ENCODE results near the gene FGF4.

Gene FGF4

DNA sequence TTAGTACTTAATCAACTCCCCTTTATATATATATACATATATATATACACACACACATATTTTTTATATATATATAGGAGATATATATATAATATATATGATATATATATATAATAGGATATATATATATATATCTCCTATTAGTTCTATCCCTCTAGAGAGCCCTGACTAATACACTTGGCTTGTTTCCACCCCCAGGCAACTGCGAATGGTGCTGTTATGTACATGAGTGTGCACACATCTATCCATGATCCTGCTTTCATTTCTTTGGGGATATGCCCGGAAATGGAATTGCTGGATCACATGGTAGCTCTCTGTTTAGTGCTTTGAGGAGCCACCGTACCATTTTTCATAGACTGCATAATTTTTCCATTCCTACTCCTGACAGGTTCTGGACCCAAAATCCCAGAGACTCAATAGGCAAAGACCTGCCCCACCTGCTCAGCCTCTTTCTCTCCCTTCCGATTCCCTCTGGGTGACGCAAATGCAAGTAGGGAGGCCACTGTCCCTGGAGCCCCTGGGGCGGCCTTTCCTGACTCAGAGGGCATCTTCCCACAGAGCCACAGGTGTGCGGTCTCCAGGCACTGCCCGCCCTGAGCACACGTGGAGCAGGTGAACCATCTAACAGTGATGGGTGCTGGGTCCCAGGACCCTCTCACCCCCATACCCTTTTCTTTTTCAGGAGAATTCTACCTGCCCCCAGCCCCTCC lies 32.1 kb upstream of the FGF4 start:
- DNase-seq, result no peak

DNA sequence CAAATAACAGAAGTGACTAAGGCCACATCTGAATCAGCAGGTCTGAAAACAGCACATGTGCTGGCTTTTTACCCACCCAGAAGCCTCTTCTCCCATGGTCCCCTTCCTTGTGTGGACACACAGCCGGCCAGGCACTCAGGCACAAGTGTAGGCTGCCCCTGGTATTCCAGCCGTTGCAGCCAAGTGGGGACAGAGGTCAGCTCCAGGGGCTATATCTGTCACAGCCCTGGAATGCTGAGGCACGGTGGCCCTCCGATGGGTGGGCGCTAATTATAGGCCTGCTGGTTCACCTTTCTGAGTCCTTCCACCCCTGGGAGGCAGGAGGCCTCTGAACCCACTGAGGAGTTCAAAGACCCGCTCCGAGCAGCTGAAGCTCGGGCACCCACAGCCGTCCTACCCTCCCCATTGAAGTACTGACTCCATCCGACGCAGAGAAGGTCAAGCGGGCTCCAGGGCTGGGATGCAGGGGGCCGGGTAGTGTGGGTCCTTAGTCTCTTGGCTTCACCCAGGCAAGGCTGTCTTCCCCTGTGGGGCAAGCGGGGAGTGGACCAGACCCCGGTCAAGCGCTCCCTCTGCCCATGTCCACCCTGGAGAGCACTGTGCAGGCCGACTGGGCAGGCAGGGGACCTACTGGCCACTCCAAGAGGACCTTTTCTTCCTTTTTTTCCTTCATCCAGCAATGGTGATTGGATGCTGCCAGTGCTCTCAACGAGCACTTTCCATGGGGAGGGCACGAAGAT lies 29.8 kb upstream of the FGF4 start:
- DNase-seq, result no peak

DNA sequence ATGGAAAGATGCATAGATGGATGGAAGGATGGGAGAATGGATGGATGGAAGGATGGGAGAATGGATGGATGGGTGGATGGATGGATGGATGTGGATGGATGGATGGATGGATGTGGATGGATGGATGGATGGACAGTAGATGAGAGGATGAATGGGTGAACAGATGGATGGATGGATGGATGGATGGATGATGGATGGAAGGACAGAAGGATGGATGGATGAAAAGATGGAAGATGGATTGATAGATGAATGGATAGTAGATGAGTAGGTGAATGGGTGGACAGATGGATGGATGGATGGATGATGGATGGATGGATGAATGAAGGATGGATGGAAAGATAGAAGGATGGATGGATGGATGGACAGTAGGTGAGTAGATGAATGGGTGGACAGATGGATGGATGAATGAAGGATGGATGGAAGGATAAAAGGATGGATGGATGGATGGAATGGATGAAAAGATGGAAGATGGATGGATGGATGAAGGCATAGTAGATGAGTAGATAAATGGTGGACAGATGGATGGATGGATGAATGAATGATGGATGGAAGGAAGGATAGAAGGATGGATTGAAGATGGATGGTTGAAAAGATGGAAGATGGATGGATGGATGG lies 28.6 kb upstream of the FGF4 start:
- no peak for DNase-seq

DNA sequence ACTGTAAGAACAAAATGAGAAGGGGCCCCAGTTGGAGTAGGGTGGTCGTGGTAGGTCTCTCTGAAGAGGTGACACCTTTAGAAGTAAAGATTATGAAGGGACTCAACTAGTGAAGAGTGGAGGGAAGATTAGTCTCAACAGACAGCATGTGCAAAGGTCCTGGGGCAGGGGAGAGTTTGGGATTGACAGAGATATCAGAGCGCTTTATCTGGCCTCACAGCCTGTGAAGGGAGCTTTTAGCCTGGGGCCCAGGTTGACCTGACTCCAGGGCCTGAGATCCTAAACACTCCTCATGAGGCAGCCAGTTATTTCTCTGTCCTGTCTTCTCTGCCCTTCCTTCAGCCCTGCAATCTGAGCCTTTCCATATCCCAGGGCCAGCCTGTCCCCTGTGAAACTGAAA lies 27.9 kb upstream of the FGF4 start:
- DNase-seq, result no peak

DNA sequence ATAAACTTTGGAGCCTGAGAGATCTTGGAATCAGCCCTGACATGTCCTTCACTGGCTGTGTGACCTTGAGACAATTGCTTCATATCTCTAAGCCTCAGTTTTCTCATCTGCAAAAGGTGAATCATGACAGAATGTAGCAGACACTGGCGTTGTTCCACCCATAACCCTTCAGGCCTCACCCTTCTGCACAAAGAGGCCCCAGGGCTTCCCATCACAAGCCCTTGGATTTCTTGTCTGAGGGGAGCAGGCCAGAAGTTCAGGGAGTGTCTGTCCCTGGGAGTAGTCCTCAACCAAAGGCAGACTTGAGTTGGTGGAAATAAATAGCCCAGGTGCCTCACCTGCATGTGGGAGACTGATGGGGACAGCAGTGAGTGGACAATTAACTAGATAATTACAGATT lies 27.4 kb upstream of the FGF4 start:
- no peak for DNase-seq

DNA sequence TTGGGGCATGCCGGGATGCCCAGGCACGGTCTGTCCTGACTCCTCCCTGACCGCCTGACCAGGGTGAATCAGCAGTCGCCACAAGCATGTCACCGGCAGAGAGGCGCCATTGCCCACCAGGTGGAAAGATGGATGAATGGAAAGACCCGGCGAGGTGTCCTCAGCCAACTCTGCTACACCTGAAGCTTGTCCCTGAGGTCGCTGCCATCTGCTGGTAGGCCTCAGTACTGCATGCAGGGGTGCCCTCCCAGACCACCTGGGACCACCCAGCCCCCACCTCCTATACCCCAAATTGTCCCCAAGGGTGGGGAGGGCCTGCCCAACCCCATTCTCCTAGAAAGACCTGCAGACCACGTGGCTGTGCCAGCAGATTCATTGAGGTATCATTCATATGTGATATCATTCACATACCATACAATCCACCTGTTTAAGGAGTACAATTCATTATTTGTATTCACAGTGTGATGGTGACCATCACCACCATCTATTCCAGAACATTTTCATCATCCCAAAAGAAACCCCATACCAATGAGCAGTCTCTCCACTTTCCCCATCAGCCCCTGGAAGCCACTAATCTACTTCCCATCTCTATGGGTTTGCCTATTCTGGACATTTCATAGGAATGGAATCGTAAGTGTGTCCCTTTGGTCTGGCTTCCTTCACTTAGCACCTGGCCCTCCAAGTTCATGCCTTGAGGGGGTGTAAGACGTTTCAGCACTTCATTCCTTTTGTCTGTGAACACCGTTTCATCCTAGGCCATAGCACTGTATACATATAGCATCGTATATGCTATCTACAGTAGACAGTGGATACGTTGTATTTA lies 26.6 kb upstream of the FGF4 start:
- peak in 1 of 2 experiments; percentile 62 for DNase-seq

DNA sequence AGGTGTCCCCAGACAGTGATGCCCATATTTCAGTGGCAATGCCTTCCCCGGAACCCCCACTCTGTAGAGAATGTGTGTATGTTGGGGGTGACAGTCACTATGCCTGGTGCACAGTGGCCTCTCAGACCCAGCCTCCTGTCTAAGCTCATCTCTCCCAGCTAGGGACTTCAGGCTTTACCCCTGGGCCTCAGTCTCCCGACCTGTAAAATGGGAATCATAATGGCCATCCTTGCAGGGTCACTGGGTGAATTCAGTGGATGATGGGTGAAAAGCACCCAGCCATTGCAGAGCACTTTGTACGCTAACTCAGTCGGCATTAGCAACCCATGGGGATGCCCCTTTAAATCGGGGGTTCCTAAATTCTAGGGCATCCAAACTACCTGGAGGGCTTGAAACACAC lies 25.1 kb upstream of the FGF4 start:
- DNase-seq, result no peak

DNA sequence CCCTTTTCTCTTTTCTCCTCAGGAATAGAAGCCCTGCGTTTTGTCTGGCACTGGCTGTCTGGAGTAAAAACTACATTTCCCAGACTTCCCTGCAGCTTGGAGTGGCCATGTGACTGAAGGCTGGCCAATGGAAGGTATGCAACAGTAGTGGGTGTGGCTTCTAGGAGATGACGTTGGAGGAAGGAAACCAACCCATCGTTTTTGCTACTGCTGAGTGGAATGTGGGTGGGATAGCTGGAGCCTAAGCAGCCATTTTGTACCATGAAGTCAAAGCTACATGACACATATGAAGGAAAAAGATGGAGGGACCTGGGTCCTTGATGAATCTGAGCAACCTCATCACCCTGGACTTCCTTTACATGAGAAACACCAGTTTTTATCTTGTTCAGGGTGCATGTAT lies 24.4 kb upstream of the FGF4 start:
- peak; percentile 47 to 75 for DNase-seq

DNA sequence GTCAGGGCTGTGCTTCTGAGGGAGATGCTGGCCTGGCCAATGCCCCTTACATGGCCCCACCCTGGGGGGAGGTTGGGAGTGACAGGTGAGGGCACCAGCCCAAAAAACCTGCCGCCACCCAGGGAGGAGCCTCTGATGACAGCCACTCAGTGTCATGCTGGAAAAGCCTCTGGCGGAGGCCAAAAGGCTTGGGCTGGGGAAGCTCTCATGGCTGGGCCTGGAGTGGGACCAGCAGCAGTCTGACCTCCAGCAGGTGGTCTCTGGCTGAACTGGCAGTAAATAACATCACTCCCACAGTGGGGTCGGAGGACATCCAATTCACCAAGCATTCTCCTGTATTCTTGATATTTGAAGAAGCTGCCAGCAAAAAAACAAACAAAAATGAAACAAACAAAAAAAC lies 24.0 kb upstream of the FGF4 start:
- DNase-seq, result no peak

DNA sequence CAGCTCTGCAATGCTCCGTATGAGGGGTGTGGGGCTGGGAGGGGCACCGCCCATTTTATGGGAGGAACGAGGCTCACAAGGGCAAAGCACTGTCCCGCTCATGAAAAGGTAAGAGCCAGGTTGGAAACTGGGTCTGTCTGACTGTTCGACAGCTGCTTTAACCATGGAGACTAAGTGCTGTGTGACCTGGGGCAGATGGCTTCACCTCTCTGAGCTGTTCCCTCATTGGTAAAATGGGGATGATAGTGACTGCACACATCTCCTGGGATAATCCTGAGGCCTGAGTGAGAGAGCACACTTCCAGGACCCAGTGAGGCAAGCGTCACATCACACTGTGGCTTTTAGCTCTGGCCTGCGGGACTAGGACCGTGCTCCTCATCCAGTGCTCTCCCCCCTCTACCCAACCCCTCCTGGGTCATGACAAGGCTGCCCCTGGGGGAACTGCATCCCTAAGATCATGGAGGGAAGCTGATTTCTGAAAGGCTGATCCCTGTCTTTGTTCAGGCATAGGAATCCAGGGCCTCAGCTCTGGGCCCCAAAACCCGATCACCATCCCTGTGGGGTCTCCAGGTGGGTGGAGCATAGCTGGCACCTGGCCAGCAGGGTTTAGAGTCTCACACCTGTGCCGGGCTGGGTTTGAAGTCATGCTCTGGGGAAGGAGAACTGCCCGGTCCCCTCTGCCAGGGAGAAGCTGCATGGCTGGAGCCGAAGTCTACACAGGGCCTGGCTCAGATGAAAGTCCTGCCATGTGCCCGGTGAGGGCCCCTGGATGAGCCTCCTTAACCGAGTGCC lies 22.8 kb upstream of the FGF4 start:
- DNase-seq, result no peak

DNA sequence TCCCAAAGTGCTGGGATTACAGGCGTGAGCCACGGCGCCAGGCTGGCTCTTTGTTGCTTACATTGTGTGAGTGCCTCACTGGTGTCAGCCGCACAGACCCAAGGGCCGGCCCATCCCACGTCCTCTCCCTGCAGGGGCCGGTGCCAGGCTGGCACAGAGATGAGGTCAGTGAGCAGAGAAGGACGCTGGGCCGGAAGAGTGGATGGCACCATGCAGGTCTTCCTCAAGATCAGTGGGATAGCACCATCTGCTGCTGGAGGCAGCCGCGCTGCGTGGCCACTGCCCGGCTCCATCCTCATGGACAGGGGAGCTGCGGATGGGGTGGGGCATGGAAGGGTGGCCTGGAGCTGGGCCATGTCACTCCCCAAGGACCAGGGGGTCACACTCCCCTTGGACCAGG lies 22.0 kb upstream of the FGF4 start:
- DNase-seq, result no peak

DNA sequence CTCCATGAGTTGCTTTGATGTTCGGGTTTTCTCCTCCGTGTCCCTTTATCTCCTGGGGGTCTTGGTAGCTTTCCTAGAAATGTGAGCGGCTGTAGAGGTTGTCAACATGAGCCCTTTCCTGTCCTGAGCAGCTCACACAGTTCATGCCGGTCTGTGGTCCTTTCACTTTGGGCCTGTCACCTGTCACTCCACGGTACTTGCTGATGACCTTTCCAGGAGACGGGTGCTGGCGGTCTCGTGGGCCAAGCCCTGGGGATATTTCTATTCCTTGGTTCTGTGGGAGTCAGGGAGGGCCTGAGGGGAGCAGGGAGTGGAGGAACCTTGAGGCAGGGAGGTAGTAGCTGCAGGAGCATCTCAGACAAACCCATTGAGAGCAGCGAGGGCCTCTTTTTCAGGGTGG lies 20.9 kb upstream of the FGF4 start:
- DNase-seq, result no peak

DNA sequence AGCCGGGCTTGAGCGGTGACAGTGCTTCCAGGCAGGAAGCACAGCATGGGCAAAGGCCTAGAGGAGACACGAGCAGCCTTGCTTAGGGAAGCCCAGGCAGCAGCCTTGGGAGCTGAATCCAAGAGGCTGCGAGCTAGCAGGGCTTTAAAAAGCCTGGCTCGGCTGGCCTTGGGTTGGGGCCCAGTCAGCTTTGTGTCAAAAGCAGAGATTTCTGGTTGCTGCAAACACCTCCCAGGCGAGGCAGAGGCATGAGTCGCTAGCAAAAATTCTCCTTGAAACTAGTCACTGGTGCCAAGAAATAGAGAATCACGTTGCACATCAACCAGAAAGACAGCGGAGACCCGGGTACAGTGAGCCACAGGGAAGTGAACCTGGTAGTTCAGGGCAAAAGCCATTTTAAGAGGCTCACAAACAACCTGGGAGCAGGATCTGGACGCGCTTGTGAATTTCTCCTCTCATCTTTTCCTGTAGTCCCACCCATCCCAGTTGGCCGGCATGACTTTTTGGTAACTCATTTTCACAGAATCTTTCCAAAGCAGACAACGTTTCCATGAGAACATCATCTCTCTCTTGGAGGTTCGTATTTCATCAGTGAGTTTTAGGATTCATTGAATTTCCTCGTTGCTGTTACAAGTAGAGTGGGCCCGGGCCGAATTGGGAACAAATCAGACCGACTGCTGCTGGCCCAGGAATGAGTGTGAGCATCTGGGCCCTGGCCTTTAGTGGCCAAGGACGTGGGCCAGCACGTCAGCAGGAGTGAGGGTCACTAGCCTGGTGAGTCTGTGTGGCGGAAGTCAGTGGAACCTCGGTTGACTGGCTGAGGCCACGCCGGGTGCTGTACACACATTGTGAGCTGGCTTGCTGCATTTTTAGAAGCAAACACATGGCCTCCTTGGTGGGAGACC lies 16.4 kb upstream of the FGF4 start:
- DNase-seq, result no peak

DNA sequence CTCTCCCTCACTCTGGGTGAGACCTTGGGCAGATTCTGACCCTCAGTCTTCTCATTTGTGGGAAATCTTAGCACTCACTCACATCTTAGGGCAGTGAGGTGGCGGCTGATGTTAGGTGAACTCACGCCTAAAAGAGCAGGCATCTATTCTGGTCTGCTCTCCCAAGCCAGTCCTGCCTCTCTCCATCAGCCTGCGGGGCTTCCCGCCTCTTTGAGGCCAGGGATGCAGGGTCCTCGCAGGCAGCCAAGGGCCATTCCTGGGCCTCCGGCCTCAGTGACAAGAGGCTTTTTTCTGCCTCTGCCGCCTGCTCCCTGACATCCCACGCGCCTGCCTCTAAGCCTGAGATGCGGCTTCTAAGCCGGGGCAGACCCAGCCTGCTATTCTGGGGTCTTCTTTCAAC lies 13.8 kb upstream of the FGF4 start:
- no peak for DNase-seq

DNA sequence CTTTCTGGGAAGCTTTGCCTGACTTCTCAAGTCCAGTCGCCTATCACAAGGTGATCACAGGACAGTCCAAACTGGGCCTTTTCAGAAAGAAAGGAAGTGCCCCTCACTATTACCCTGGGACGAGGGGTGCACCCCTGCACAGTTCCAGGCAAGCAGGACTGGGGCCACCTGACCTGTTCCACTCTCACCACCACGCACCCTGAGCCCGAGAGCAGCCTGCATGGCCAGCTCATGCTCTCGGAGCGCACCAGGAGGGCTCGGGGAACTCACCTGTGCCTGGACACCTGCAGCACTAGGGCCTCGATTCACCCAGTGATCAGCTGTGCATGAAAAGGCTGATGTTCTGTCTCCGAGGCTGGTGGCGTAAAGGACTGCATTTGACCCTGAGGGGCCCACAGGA lies 12.8 kb upstream of the FGF4 start:
- no peak for DNase-seq

DNA sequence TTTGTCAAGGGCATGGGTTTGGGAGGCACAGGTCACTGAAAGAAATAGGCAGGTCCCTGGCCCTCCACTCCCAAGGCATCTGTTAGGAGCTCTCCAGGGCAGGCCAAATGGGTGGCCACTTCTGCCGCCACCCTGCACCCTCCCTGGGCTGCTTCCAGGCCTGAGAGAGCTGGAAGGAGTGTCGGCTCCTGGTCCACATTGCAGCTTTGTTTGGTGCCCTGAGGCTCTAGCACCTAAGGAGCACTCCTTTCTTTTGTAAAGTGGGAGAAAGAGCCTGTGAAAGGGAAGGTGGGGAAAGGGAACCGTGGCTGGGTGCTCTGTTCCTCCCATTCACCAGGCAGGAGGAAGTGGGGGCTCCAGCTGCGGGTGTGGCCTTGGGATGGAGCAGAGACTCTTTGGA lies 12.3 kb upstream of the FGF4 start:
- no peak for DNase-seq

DNA sequence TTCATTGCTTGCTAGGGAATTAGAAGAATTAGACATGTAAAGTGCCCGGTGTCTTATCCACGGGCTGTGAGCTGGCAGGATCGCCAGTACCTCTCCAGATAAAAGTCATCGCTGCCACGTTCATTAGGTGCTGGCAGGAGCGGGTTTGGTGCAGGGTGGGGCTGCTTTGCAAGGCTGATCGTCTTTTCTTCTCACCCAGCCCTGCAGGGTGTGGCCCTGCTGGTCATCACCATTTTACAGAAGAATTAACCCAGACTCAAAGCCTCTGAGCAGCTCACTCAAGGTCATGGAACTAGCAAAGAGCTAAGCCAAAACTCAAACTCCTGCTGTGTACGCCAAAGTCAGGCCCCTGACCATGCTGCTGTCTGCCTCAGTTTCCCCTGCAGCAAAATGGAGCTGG lies 6.1 kb upstream of the FGF4 start:
- DNase-seq, result peak in 1 of 2 experiments; percentile 23

DNA sequence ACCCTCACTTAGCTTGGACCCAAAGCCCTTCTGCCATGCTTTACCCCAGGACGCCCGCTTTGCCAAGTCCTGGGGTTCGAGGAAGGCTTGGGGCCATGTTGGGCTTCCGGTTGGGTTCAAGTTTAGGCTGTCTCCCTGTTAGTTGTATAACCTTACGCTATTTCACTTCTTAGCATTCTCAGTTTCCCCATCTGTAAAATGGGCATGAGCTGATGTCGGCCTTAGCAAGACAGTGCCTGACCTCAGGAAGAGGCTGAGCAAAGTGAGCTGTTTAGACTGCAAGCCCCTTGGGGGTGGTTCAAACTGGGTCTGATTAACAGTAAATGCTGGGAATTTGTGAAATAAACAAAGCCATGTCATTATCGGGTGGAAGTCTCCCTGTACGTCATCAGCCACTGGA lies 3.2 kb upstream of the FGF4 start:
- no peak for DNase-seq

DNA sequence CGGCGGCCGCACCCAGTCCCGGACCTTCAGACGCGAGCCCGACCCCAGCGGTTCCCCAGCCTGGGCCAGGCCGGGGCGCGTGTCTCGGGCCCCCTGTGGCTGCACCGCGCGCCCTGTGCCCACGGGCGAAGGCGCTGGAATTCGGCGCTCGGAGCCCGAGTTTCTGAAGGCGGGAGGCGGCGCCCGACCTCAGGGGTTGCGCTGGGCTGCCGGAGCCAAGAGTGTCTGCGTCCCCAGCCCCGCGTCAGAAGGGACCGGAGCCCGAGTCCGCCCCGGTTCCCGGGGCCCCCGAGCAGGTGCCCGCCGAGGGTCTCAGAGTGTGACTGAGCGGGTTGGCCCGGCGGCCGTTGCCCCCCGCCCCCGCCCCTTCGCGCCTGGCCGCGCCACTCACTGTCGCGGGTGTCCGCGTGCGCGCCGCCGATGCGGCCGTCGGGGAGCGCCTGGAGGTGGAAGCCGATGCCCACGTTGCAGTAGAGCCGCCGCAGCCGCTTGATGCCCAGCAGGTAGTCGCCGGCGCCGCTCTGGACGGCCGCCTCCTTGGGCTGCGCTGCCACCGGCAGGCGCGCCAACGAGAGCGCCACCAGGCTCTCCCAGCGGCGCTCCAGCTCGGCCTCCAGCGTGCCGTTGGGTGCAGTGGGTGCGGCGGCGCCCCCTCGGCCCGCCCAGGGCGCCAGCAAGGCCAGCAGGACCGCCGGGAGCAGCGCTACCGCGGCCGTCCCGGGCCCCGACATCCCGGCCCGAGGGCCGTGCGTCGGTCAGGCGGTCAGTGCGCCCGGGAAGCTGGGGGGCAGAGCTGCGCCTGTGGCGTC lies 583 bp downstream of the FGF4 start:
- peak in 1 of 2 experiments; percentile 11 for DNase-seq

DNA sequence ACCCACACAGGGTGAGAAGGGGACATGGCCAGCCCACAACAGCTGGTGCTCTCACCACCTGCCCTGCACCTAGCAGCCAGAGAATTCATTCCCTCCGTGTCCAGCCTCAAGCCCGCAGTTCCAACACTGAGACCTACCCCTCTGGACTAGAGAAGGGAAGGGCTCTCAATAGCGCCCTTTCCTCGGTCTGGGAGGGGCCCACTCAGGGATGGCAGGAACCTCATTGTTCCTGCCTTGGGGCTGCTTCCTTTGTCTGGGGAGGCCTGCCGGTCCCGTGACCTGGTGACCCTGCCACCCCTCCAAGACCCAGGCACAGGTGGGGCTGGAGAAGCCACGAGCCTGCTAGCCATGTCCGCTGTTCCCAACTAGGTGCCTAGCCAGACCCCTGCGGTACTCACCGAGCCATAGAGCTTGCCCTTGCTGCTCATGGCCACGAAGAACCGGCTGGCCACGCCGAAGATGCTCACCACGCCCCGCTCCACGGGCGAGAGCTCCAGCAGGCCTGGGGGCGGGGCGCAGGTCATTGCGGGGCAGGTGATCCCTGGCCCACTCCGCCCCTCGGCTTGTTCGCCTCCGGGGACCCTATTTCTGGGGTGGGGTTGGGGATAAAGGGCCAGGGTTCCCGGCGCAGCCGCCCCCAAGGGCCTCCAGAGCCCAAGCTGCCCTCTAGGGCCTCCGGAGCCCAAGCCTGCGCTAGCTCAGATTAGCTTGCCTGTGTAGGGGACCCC lies 1.4 kb downstream of the FGF4 start:
- DNase-seq, result no peak

All from NCI-H526 (cell line).